IPS-18c (cell line): ENCODE data around the gene ARID3C.

Source experiments
- H3K4me3 ChIP-seq: 2 replicates; pipeline ENCODE4 v1.7.0; 2013; ENCODE audit warnings: low read depth, mild to moderate bottlenecking, low read length, moderate library complexity; ENCODE audit not compliant: insufficient read depth
- H3K9me3 ChIP-seq: one replicate; pipeline ENCODE4 v1.6.1; 2013; ENCODE audit warnings: mild to moderate bottlenecking, low read length, moderate library complexity; ENCODE audit not compliant: control insufficient read depth, insufficient read depth

ARID3C gene, protein sequence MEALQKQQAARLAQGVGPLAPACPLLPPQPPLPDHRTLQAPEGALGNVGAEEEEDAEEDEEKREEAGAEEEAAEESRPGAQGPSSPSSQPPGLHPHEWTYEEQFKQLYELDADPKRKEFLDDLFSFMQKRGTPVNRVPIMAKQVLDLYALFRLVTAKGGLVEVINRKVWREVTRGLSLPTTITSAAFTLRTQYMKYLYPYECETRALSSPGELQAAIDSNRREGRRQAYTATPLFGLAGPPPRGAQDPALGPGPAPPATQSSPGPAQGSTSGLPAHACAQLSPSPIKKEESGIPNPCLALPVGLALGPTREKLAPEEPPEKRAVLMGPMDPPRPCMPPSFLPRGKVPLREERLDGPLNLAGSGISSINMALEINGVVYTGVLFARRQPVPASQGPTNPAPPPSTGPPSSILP

DNA sequence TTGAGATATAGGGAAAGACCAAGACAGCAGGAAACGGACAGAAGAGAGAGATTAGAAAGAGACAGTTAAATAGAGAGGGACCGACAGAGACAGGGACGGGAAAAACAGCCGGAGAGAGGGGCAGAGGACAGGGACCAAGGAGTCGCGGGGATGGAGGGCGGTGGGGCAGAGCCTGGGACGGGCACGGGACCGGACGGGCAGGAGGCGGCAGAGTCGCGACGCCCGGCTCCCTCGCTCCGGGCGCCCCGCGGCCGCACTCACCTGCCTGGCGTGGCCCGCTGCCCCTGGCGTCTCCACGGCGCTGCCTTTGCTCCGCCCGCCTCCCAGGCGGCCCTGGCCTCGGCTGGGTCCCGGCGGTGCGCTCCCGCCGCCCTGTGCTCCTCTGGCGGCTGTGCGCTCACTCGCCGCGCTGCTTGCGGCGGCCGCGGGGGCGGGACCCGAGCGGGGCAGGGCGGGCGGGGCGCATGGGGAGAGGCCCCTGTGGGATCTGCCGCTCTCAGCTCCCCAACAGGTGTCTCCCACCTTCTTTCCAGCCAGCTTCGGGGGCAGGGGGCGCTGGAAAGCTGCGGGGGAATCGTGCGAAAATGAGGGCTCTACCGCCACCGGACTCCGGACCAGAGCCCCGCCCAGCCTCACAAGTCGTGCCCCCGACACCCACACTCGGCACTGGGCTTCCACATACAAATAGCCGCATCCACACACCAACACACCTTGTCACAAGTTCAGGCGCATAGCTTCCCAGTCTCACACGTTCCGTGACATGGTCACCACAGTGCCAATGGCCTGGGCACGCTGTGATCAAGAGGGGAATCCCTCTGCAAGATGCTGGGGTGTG, at the start of gene ARID3C:
ARID3C (minus strand) TSS at position 411 of the 835 bp plus-strand sequence. CDS start 1,052 bp downstream, outside the sequence.
- H3K9me3 ChIP-seq = no peaks in the 10 kb centered on the region
- peak within 1 kb of the TSS; percentile 53 for H3K4me3 ChIP-seq

DNA sequence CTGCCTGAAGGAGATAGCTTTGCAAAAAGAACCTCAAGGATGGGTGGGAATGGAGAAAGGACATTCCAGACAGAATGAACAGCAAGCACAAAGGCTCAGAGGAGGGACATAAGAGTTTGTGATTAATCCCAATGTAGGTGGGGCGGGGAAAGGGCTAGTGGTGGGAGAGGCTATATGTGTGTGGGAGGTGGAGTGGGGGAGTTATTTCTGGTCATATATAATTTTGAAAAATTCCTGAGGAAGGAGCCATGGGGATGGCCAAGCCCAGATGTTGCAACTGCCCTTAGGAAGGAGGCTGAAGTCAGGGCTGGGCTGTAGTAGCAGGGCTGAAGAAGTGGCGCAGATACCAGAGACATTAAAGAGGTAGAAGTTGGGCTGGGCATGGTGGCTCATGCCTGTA, 47.0 kb upstream of the ARID3C start:
- Histone ChIP-seq H3K4me3 (no peak overlapping the region), H3K9me3 (no peaks in the 10 kb centered on the region)

DNA sequence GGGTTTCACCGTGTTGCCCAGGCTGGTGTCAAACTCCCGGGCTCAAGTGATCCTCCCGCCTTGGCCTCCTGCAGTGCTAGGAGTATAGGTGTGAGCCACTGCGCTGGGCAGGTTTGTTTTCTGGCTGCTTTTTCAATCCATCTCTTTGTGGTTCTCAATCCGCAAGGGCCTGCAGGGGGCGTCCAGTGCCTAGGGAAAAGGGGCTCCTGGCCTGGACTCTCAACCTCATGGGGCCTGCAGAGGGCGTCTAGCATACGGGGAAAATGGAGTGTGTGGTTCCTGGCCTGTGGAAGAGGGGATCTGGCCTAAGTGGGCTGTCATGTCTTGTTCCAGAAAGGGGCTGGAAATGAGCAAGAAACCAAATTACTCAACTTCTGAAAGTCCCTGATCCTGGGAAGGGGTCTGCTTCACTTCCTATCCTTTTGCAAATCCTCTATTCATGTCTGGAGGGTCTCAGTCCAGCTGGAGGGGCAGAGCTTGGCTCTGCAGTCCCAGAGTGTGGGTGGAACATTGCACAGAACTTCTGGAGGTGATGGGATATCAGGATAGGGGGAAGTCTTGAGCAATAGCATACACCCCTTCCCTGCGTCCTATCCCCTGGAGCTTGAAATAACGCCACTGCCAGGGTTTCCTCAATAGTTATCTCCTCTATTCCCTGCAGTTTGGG, 46.3 kb upstream of the ARID3C start:
- H3K9me3 ChIP-seq = no peaks in the 10 kb centered on the region
- H3K4me3 ChIP-seq = no peak overlapping the region

DNA sequence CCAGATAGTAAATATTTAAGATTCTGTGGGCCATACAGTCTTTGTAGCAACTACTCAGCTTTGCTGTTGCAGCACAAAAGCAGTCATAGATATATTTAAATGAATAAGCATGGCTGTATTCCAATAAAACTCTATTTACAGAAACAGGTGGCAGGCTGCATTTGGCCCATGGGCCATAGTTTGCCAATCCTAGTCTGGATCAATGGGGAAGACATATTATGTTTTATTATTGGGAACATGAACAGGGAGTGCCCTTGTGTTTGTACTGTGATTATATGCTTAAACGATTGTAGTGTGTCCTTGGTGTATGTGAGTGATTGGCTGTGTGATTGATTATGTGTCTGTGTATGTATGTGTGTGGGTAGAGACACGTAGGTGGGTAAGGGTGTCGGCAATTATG, 45.6 kb upstream of the ARID3C start:
- H3K9me3 ChIP-seq = no peaks in the 10 kb centered on the region
- H3K4me3 ChIP-seq = no peak overlapping the region

DNA sequence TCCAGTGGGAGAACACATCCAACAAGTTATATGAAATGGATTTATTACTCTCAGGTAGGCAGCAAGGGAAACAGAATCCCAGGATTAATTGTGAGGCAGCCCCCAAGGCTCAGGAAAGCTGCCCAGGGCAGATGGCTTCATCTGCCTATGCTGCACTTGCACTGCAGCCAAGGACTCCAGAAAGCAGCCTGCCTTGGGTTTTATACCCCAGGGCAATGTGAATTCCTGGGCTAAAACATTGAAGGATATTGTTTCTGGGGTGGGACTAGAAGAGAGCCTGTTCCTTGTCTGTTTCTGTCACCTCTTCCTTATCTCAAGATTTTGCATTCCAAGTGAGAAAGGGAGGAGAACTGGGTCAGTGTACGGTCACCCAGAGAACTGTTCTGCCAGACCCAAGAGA, 42.4 kb upstream of the ARID3C start:
- Histone ChIP-seq H3K9me3 (no peaks in the 10 kb centered on the region), H3K4me3 (no peak overlapping the region)

DNA sequence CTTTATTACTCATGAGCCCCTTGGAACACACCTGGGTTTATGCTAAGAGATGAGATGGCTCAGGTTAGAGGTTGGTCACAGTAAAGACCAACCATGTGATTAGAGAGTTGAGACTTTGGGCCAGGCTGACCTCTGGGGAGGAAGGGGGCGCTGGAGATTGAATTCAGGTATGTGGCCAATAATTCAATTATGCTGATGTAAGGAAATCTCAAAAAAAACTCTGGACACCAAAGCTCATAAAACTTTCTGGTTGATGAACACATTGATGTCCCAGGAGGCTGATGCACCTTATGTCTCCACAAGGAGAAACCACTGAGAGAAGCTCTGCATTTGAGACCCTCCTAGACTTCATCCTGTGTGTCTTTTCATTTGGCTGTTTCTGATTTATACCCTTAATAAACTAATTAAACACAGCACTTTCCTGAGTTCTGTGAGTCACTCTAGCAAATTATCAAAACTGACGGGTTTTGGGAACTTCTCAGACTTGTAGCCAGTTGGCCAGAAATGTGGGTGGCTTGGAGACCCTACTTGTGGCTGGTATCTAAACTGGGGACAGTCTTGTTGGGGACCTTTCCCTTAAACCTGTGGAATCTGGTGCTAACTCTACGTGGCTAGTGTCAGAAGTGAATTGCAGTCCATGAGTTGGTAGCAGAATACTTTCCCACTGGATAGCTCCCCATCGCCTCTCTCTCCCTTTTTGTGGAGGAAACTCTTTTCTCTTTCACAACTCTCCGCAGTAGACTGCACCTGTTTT, 41.1 kb upstream of the ARID3C start:
- no peak overlapping the region for H3K4me3 ChIP-seq
- peaks cover 2% of the 10 kb centered on the region for H3K9me3 ChIP-seq

DNA sequence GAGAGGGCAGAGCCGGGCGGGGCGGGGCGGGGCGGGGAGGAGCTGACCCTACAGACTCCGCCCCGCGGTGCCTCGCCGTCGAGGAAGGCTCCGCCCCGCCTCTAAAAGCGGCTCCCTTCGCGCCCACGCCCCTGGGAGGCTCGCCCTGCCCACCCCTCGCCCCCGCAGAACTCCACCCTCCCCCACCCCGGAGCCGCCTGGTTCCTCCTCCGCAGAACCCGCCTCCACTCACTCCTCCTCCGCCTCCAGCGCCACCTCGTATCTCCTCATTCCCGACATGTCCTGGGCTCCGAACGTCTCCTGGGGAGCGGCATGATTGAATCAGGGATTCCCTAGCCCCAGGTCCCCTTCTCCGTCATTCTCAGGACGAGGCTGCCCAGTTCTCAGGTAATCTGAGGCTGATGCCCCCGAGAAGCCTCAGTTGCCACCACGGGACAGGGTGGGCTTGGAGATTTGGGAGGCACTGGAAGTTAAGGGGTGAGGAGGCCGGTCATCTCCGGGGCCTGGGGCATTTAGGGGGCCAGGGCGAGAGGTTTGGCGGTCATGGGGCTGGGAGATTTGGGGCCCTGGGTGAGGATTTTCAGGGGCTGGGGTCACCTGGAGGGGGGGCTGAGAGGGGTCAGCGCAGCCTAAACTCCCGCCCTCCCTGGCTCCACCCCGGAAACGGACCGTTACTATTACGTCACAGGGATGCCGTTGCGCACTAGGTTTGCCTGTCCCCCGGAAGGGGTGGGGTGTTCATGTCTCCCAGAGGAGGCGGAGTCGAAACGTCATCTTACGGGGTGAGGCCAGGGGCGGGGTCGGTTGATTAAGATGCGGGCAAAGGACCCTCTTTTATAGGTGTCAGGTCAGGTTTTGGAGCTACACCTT, 36.8 kb upstream of the ARID3C start:
- peak overlapping the region; percentile 85 for H3K4me3 ChIP-seq

DNA sequence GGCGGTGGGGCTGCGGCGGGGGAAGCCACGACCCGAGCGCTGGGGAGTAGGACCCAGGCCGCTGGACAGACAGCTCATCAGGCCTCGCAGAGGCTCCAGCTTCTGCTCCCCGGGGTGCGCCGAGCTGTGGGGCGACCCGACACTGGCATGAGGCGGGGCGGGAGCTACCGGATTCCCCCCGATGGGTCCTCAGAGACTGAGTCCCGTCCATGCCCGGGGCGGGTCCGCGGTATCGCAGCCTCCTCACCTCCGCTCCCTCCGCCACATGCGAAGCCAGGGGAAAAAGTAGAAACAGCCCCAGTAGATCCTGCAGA, 36.2 kb upstream of the ARID3C start:
- peak overlapping the region; percentile 75 for H3K4me3 ChIP-seq

More for the DNA sequence above, 36.8 kb upstream of the ARID3C start:
- peaks cover 2% of the 10 kb centered on the region for H3K9me3 ChIP-seq

DNA sequence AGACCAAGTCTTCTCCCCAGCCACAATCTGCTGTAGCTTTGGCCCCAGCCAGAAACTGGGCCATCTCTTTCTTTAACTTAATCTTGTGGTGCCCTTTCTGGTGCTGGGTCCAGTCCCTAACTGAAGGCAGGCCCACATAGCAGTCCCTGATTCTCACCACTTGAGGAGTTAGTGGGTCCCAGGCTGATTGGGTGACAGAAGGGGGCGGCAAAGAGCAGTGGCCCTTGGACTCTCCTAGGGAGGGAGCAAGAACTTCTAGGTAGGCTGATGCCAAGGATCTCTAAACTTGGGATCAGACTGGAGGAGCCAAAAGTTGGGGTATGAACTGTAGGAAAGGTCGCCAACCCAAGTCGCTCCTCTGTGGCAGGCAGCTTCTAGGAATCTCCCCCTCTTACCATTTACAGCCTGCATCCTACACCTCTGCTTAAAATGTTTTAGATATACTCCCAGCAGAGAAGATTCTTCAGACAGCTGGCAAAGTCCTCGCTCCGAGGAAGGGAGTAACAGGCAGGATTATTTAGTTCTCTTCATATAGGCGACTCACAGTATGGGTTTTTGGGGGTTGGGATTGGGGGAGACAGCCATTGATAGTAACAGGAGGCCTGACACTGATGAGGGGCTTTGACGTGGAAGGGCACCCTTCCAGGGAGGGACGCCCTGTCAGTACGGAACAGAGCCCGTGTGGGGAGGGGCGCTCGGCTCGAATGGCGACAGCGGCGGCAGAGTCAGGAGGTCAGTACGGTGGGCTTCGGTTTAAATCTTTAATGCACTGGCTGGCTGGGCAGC, 35.6 kb upstream of the ARID3C start:
- Histone ChIP-seq H3K9me3 (peaks cover 2% of the 10 kb centered on the region), H3K4me3 (peak overlapping the region; percentile 75)

More for the DNA sequence above, 36.2 kb upstream of the ARID3C start:
- H3K9me3 ChIP-seq = peaks cover 2% of the 10 kb centered on the region

DNA sequence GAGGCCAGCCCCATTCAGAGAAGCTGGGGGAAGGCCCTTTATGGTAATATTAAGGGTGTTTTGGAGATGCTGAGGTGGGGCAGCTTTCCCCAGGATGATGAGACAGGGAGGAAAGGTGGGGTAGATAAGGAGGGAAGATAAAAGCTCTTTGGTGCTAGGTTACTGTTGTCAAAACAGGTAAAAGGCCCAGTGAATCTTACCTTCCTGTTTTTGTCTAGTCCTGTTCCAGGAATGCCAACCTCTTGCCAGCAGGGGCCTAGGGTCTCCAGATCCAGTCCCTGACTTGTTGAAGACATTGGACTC, 34.4 kb upstream of the ARID3C start:
- H3K9me3 ChIP-seq = peaks cover 2% of the 10 kb centered on the region

DNA sequence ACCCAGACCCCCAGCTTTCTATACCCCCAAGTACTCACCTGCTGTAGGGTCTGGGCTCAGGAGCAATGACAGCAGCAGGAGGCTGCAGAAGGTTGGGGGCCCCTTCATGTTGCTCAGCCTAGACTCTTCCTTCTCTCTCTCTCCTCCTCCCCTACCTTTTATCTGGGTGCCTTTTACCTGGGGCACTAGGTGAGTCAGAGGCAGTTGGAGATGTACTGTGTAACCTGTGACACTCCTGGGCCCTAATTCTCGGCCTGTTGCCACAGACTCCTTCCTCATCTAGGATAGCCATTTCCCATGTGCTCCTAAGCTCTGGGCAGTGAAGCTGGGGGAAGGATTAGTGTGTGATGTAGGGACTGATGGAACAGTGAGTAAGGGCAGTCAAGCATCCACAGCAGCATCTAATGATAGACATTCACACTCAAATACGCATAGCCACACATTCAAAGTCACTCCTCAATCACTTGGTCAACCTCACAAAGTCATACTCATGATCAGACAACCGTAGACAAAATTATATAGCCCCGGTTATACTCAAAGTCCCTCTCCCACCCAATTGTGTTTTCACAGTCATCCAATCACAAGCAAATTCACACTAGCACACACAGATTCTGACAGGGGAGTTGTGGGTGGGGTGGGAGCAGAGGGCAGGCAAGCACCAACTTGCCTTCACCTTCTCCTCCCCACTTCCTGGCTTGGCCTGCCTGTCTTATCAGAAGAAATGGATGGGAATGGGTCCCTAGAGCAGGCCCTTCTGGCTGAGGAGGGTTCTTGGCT, 33.8 kb upstream of the ARID3C start, which contains the start of gene CCL27:
CCL27 (minus strand) TSS at position 132 of the 777 bp plus-strand sequence; CDS start at position 108, 24 bp downstream.
- H3K9me3 ChIP-seq = peaks cover 2% of the 10 kb centered on the region
- H3K4me3 ChIP-seq = no peak within 1 kb of the TSS

More for the DNA sequence above, 34.4 kb upstream of the ARID3C start:
- no peak overlapping the region for H3K4me3 ChIP-seq

DNA sequence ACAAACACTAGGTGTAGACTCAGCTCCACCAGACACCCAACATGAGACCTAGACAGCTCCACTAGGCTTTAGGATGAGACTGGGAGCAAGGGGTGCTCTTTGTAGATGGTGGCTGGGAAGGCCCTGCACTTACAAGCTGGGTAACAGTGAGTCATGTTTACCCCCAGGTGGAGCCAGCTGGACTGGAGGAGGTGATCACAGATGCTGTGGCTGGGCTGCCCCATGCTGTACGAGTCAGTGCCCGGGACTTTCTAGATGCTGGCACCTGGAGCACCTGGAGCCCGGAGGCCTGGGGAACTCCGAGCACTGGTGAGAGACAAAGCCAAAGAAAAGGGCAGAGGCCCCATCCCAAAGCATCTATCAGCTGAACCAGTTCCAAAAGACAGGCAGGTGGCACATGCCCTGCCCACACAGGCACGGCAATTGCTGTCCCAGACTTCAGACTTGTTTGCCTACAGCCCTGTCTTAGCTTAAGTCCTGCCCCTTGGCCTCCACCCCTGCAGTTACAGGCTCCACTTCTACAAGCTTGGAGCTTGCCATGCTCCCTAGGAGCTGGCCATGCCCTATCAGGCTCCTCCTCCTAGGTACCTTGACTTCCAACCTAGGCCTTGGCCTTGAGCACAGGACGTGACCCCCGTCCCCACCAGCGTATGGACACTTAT, 30.9 kb upstream of the ARID3C start:
- no peak overlapping the region for H3K4me3 ChIP-seq
- H3K9me3 ChIP-seq = no peaks in the 10 kb centered on the region

DNA sequence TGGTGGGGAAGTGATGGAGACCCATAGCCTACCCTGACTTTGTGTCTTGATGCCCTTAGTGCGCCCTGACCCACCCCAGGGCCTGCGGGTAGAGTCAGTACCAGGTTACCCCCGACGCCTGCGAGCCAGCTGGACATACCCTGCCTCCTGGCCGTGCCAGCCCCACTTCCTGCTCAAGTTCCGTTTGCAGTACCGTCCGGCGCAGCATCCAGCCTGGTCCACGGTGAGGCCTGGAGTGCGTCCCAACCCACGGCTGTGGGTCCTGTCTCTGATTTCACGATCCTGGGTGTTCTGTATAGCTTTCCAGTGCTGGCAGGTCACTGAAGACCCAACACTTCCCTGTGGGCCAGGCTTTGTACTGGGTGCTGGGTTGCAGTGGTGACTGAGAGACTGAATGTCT, 29.6 kb upstream of the ARID3C start:
- no peak overlapping the region for H3K4me3 ChIP-seq
- peaks cover 2% of the 10 kb centered on the region for H3K9me3 ChIP-seq

DNA sequence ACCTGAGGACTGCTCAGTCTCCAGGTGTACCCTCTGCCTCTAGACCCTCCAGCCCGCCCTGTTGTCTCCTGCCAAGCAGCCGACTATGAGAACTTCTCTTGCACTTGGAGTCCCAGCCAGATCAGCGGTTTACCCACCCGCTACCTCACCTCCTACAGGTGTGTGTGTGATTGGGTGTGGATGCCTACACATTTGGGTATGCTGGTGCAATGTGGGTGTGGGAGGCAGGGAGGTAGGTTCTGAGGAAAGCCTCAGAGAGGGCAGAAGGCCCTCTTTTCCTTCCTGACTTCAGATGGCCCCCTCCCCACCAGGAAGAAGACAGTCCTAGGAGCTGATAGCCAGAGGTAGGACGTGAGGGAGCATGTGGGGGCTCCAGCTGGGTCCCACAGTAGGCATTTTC, 28.1 kb upstream of the ARID3C start:
- Histone ChIP-seq H3K4me3 (no peak overlapping the region), H3K9me3 (peaks cover 2% of the 10 kb centered on the region)

DNA sequence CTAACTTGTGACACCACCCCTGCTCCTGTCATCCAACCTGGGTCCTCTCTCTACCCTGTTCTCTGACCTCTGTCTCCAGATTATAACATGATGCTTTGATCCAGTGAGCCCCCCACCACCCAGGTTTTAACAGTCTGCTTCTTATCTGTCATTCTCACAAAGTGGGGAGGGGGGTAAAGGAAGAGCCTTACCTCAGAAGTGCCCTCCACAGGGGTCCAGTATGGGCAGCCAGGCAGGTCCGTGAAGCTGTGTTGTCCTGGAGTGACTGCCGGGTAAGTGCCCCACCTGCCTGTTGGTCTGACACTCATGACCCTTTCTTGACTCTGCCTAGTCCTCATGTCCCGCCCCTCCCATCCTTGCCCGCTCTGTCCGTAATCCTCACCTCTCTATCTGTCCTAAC, 26.5 kb upstream of the ARID3C start:
- peaks cover 2% of the 10 kb centered on the region for H3K9me3 ChIP-seq
- H3K4me3 ChIP-seq = no peak overlapping the region
